ENCODE results near the gene FOSB. TPM values are rescaled to one million over a fixed set of nuclear protein-coding genes. Genes with fewer than 3 reads are reported as not detected.
A peak's percentile ranks its signal among the peaks of the same experiment; 100 is the strongest.

The FOSB gene
- total and polyA plus RNA-seq, 9 of the 15 experiments (the other 6 are each of a cell fraction or from before 2014, with no cell fraction given): 0.11 to 2.7 (median 0.73) TPM

- TF ChIP-seq FOXJ2 (tag; IDR thresholded peaks at IDR 0.05): no peak
- TF ChIP-seq ETV1 (tag; conservative IDR thresholded peaks at IDR 0.05; ENCODE audit: low read depth): peak; percentile 92
- TF ChIP-seq NFRKB (IDR thresholded peaks at IDR 0.05; ENCODE audit: low read depth): peak; percentile 70; the same call in 1 of the 2 replicates
- no peak for TF ChIP-seq CREBBP (IDR thresholded peaks at IDR 0.05; ENCODE audit: low read depth, low read length)
- no peak for TF ChIP-seq ZNF398 (CRISPR knock-in tag; IDR thresholded peaks at IDR 0.05)
- no peak for TF ChIP-seq ZNF707 (CRISPR knock-in tag; conservative IDR thresholded peaks at IDR 0.05)
- TF ChIP-seq DNMT1 (IDR thresholded peaks at IDR 0.05): 0 out of 2 replicates have a peak, but pooled peaks have one; percentile 77
- peak; percentile 59; the same call in 1 of the 2 replicates for TF ChIP-seq ELF1 (tag; IDR thresholded peaks at IDR 0.05)
- peak; percentile 79 for TF ChIP-seq RBFOX2 (IDR thresholded peaks at IDR 0.05; ENCODE audit: low read depth, low read length)
- no peak; the same call in 1 of the 2 replicates for TF ChIP-seq ZEB2 (IDR thresholded peaks at IDR 0.05)
- TF ChIP-seq TARDBP (IDR thresholded peaks at IDR 0.05): no peak
- TF ChIP-seq MCM7 (IDR thresholded peaks at IDR 0.05): no peak
- no peak for TF ChIP-seq ZNF24 (IDR thresholded peaks at IDR 0.05)
- no peak for TF ChIP-seq ARID3A (IDR thresholded peaks at IDR 0.05; ENCODE audit: borderline replicate concordance, low read depth, low read length)
- TF ChIP-seq POU5F1 (IDR thresholded peaks at IDR 0.05; ENCODE audit: borderline replicate concordance, low read depth, low read length, partially characterized antibody): no peak
- TF ChIP-seq TRIM25 (IDR thresholded peaks at IDR 0.05; ENCODE audit: borderline replicate concordance): no peak
- no peak for TF ChIP-seq MCM2 (IDR thresholded peaks at IDR 0.05; ENCODE audit: low read depth)
- peak; percentile 19; the same call in 1 of the 2 replicates for TF ChIP-seq HEY1 (CRISPR knock-in tag; IDR thresholded peaks at IDR 0.05; ENCODE audit: borderline replicate concordance)
- TF ChIP-seq ZNF79 (CRISPR knock-in tag; IDR thresholded peaks at IDR 0.05; ENCODE audit: low read depth): no peak
- TF ChIP-seq SIN3A (IDR thresholded peaks at IDR 0.05; ENCODE audit: borderline replicate concordance in 2 of 2, control insufficient read depth in 1 of 2, low read depth in 2 of 2, low read length in 2 of 2): no peak
- TF ChIP-seq POLR2AphosphoS5 (IDR thresholded peaks at IDR 0.05; ENCODE audit: control insufficient read depth, insufficient read depth, low read depth, low read length): 0 out of 2 replicates have a peak, but pooled peaks have one; percentile 31
- no peak for TF ChIP-seq RFX5 (IDR thresholded peaks at IDR 0.05; ENCODE audit: low read depth, low read length)
- no peak for TF ChIP-seq MAFG (tag; conservative IDR thresholded peaks at IDR 0.05)
- peak; percentile 56 for TF ChIP-seq DACH1 (IDR thresholded peaks at IDR 0.05; ENCODE audit: partially characterized antibody)
Observed at GRCh38 chr19:45492627-45493470, 25.1 kb downstream of the FOSB start (continued).
